ENCODE measurements around the gene STK11.

DNA sequence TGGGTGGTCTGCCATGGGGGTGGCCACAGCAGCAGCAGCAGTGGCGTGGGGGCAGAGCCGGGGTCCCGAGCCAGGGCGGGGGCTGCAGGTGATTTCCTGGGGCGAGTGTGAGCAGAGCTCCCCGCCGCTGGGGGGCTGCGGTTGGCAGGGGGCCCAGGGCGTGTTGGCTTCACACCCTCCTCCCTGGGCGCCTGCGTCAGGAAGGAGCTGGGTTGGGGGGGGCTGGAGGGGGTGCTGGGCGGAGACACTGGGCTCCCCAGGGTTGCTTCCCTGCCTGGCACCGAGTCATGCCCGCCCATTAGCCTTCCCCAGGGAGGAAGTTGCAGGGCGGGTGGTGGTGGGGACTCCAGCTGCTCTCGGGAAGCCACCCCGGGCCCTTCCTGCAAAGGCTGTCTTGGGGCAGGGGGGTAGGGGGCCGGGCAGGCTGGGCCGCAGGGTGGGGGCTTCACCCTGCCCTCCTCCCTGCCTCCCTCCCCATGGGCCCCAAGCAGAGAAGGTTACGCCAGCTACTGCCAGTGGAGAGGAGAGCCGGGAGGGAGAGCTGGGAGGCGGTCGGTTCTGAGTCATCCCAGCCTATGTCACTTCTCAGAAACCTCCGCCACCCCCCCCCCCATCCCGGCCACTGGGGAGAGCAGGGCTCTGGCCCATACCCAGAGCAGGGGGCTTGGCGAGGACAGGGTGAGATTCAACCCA lies 47.4 kb downstream of the STK11 start:
- no peak for TF ChIP-seq CTCF (IDR thresholded peaks at IDR 0.05; ENCODE audit: insufficient read depth, low read depth, low read length)
- TF ChIP-seq EZH2 (IDR thresholded peaks at IDR 0.05; ENCODE audit: insufficient read depth, low read length), result no peak
